NCI-H1694 treated with DMSO at 0.1 percent for 48 hours (cell line): ENCODE results near the gene GDAP2.
"Not testable (repeated sequence)": the region's sequence is repeated elsewhere in the genome, so short reads cannot be mapped to it uniquely, and the experiment has no call there.

ENCODE experiments used
- DNase-seq: peaks from one replicate; lab custom pipeline; 2025; lab: John Stamatoyannopoulos, UW

GDAP2 gene, protein sequence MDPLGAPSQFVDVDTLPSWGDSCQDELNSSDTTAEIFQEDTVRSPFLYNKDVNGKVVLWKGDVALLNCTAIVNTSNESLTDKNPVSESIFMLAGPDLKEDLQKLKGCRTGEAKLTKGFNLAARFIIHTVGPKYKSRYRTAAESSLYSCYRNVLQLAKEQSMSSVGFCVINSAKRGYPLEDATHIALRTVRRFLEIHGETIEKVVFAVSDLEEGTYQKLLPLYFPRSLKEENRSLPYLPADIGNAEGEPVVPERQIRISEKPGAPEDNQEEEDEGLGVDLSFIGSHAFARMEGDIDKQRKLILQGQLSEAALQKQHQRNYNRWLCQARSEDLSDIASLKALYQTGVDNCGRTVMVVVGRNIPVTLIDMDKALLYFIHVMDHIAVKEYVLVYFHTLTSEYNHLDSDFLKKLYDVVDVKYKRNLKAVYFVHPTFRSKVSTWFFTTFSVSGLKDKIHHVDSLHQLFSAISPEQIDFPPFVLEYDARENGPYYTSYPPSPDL

DNA sequence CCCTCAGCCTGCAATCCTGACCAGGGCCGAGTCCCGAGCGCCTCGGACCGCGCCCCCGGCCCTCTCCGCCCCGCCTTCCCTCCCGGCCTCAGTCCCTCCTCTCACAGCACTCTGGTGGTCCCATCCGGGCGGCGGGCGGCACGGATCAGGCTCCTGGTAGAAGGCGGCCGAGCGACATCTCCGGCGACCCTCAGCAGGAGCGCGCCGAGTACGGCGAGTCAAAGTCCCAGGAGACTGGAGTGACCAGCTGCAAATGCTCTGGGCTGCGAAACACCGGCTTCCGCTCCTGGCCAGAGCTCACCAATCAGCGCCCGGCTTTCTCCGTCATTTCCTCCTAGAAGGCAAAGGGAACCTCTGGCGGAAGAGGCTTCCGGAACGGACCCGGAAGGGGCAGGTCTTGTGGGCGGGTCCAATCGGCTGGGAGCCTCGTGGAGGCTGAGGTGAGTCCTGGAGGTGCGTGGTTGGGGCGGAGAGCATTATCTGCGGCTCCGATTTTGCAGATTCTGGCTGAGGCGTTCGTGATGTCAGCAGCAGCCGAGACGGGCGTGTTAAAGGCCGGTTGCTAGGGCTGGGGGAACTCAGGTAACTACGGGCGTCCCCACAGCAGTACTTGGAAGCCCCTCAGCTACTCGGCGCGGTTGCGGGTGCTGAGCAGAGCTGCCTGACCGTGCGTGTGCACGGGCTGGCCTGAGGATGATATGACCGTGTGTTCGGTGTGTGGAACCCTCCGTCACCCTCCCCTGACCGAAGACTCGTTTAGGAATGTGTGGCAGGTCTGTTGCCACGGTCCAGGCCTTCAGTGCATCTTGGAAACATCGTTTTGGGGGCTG lies at the start of gene GDAP2, which contains the start of gene WDR3:
GDAP2 (minus strand) TSS at position 279 of the 830 bp plus-strand sequence. CDS start 9,264 bp downstream, outside the sequence.
WDR3 (plus strand) TSS at position 397 of the 830 bp plus-strand sequence. CDS start 3,581 bp downstream, outside the sequence.
- peak; percentile 89 for DNase-seq

DNA sequence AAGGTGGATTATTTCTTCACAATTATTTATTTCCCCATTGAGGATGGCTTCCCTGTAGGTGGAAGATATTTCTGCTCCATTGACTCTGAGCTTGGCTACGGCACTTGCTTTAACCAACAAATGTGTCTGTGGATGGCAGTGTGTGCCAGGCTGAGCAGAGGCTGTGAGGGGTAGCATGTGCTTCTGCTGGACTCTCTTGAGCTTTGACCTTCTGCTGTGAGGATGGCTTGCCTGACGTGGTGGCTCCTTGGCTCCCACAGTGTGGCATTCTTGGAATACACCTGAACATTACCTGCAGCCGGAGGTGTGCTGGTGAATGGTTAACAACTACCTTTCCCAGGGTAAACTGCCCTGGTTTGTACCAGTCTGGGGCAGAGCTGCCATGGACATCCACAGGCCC lies 47.0 kb upstream of the GDAP2 start:
- DNase-seq, result no peak

DNA sequence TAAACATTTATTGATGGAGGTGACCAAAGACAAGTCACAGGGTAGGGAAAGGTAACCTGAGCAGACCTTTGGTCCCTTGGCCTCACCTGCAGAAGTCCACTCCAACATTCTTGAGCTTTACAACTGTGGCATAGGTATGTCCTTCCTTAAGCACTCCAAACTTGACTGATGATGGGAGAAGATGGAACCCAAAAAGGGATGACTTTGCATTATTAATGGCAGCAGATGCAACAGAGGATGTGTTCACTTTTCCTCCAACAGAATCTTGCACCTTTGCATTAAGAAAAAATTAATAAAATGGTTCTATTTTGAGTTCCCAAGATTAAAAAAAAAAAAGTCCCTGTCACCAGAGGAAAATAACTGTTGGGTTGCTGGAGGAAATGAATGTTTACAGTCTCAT lies 42.4 kb upstream of the GDAP2 start:
- DNase-seq, result no peak

DNA sequence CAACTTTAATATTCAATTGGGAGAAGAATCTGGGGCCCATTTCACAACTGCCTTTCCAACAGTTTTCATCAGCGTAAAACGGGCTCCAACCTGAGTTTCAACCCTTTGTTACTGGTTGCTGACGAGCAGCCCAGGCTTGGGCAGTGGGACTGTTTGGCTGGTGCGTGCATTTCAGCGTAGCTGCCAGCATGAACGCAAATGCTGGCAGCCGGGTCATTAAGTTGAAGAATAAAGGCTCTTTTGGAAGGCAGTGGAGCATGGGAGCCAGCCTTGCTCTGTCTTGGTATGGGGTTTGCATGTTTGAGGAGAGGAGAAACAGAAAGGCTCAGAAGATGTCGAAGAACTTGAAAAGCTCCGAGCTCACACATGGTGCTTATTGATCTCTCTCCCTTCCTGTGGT lies 40.8 kb upstream of the GDAP2 start:
- DNase-seq, result no peak

DNA sequence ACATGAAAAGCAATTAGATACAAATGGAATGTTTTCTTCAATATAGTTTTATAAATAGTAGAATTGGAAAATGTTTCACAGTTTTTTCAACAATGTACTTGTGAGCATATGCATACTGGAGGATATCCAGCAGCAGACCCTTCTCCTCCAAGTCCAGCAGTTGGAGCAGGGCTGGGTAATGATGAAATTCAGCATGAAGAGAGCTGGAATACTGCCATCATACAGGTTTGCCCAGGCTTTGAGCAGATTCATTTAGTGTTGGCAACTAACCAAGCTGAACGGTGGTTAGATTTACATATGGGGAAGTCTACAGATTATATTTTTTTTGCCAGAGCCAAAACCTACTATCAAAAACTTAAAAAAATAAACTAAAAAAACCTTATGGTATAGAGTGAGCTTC lies 38.5 kb upstream of the GDAP2 start:
- DNase-seq, result peak; percentile 91

DNA sequence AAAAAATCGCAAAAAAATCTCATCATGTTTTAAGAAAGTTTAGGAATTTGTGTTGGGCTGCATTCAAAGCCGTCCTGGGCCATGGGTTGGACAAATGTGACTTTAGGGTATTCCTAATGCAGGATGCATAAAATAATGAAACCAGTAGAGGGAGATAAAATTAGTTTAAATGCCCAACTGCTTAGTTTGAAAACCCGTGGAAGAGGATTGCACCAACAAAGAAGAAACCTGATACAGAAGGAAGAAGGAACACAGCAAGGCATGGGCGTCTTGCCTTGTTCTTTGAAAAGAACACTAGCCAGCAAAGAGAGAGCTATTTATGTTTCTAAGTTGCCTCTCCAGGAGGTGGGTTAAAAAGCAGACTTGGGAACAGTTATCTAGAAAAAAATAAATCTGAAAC lies 38.1 kb upstream of the GDAP2 start:
- peak; percentile 72 for DNase-seq

DNA sequence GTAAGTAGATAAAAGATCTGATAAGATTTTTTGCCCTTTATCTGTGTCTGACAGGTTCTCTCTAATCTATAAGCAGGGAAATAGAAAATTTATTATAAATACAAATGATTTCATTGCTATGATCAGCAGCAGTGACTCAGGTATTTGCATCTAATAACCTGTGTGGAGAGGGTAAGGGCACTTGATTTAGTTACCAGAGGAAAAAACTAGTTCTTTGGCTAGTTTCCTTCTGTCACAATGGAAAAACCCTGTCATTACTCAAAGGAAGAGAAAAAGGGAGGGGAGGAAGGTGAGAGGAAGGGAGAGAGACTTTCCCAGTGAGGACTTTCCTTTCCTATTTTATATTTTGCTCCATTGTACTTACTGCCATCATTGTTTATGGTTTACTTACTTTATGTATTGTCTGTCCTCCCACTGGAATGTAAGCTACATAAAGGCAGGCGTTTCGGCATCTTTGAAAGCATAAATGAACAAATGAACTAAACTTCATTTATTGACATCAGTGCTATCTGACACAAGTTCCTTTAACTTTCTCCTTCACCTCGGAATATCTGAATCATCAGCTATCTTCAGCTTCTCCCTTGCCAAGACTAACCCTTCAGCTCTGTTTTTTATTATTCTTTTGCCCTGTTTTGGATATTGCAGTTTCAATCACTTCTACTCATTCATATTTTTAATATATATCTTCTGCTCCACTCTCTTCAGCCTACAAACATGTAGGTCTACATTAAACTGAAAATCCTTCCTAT lies 35.0 kb upstream of the GDAP2 start:
- DNase-seq, result no peak

DNA sequence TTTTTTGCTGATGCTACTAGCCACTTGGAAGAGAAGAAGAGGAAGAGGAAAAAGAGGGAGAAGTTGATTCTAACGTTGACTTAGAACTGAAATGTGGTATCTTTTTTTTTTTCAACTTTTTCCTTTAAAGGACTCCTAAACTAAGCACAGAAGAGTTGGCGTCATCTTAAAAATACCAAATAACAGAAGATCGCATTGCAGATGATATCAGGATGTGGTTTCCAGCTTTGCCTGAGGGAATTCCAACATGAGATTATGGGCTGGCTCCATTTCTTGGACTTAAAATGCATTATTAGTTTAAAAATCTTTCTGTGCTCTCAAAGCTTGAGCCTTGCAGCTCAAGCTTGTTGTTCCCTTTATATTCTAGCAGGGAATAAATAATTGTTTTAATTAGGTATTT lies 29.9 kb upstream of the GDAP2 start:
- DNase-seq, result no peak

DNA sequence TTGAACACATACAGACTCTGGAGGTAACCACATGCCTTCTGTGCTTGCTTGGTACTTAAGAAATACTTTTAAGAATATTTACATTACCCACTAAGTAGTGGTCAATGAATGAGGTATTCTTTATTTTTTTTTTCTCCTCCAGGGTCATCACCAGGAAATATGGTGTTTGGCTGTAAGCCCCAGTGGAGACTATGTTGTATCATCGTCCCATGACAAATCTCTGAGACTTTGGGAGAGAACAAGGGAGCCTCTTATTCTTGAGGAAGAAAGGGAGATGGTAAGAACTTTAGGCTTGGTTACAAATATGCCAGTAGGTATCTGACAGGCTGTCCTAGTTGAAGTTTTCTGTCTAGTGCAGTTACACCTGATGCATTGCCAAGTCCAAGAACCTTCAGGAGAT lies 23.0 kb upstream of the GDAP2 start:
- DNase-seq, result no peak

DNA sequence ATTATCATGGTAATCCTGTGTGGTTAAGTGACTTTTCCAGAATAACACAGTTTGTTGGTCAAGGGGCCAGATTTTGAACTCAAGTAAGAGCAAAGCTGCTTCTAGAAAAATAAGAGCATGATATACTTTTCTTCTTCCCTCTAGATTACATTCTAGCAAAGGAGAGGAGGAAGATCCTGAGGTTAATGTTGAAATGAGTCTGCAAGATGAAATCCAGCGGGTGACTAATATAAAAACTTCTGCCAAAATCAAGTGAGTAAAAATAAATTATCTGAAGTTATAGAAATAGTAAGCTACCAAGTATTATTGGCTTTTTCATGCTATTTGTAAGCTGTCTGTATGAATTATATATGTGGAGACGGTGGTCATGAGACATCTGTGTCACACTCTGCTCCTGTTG lies 12.9 kb upstream of the GDAP2 start:
- no peak for DNase-seq

DNA sequence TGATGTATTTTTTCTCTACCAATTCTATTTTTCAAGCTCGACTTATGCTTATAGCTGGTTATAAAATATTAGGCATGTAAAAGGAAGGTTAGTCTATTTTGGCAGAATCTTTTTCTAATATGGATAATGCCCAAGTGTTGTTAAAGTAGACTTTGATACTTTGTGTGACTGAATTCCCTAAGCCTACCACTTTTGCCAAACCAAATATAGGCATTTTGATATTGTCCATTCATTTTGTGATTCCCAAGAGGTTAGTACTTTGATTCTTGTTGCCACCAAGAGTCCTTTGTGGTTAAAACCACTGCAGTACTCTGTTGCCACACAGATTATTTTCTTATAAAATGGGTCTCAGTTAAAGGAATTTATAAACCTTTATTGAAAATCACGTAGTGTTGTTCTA lies 4.3 kb upstream of the GDAP2 start:
- DNase-seq, result no peak

DNA sequence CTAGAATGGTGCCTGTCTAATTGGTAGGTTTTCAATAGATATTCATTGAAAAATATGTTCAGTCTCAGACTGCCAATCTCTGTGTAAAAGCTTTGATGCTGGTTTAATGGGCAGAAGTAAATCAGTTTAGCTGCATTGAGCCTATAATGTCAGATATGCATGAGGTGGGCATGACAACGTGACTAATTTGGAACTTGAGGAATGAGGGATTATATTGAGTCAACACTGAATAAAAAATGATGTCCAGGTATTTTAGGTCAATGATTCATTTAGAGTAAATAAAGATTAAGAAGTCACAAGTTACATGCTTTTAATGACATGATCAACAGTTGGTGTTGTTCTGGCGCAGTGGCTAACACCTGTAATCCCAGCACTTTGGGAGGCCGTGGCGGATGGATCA lies 3.2 kb upstream of the GDAP2 start:
- DNase-seq, result no peak

DNA sequence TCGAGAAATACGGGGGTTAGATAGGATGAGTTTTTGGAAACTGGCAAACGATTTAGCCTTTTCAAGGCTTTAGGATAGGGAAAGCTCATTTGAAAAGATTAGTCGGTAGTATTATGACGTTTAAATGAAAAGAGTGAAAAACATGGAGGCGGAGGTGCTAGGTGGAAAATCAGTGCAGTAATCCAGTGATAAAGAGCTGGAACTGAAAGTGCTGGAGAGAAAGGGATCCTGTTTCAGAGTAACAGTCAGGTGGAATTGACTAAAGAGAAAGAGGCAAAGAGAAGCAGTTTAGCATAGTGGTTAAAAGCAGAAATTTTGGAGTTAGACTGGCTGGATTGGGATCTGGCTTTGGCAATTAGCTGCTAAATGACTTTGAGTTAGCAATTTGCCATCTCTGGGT lies 1.1 kb upstream of the GDAP2 start:
- no peak for DNase-seq

DNA sequence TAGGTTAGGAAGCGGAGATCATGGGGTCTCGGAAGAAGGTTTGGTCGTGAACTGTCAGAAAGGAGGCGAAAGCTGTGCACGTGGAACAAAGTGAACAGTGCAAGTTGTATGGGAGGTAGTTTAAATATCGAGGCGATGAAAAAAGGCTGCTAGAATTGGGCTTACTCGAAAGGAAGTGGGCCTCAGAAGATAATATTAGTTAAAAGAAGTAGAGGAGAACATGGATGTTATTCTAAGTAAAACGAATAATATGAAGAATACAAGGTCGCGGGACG lies 689 bp upstream of the GDAP2 start:
- DNase-seq, result no peak

DNA sequence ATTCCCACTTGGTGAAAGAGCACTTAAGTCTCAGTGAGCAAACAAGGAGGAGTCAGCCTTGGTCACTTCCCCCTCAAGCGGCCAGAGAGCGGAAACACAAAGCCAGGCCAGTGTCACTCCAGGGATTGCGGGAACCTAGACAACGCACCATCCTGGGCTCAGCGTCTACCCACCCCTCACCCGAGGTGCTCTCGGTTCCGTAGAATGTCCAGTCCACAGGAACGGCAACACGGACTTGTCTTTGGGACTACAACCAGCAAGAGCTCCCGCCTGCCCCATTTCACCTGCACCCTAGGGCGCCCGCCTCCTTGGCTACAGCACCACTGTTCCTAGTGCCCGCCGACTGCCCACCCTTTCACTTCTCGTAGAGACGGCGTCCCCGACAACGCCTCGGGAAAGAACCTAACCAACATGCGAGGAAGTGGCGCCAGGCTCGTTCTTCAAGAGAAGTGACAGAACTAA lies 509 bp downstream of the GDAP2 start:
- DNase-seq, result no peak

DNA sequence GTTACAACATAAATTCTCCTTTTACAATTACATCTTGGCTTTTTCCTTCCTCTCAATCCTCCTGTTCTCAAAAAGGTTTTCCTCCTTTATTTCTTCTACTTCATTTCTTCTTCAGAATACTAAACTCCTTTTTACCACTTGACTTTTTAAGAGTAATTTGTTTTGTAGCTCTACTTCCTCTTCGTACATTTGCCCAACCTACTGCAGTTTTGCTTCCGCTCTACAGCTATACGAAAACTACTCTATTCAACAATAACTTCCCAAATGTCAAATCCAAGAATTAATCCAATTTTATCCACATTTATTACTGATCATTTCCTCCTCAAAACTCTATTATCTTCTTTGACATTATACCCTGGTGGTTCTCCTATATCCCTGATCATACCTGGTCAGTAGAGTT lies 3.4 kb downstream of the GDAP2 start:
- DNase-seq, result no peak

DNA sequence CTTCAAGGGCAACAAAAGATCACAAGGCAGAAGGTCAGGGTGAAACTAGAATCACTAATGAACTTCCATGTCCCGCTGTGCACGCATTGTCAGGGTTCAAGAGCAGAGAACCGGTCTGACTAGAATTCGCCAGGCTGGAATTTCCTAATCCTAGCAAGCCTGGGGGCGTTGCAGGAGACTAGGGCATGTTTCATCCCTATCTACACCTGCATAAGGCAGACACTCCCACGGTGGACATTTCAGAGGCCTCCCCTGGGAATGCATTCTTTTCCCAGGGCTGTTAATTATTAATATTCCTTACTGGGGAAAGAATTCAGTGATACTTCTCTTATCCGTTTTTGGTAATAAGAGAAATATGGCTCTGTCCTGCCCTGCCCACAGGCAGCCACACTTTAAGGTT lies 6.7 kb downstream of the GDAP2 start:
- not testable (repeated sequence) for DNase-seq

DNA sequence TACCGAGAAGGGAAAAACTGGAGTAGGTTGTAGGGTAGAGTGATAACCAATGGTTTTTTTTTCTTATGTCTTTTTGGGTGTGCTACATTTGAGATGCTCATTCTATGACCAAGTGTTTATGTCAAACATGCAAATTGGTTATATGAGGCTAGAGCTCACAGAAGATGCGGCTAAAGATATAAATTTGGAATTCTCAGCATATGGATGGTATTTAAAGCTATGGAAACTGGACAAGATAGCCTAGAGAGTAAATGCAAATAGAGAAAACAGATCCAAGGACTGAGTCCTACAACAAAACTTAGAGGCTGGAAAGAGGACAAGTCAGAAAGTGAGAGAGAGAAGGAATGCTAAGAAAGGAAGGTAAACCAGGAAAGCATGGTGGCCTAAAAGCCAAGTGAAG lies 7.4 kb downstream of the GDAP2 start:
- no peak for DNase-seq

DNA sequence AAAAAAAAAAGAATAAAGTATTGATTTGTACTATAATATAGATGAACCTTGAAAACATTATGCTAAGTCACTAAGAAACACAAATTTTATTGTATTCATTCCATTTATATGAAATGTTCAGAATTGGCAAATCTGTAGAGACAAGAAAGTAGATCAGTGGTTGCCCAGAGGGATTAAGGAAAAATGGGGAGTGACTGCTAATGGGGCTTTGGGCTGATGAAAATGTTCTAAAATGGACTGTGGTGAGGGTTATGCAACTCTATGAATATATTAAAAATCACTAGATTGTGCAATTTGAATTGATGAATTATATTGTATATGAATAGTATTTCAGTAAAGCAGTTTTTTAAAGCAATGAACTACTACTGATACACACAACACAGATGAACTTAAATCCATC lies 10.0 kb downstream of the GDAP2 start:
- no peak for DNase-seq

DNA sequence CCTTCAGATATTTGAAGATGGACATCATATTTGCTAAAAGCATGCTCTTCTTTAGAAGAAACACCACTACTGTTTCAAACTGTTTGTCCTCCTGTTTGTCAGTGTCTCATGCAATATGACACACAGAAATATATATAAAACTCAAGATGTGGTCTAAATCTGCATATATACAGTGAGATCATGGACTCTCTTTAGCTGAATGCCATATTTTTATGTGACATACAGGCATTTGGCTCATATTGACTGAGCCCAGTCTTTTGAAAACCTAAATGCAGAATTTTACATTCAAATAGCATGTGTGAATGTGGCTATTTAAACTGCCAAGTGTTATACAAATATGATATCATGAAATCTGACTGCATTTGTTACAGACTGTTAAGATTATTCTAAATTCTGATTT lies 18.4 kb downstream of the GDAP2 start:
- DNase-seq, result no peak

DNA sequence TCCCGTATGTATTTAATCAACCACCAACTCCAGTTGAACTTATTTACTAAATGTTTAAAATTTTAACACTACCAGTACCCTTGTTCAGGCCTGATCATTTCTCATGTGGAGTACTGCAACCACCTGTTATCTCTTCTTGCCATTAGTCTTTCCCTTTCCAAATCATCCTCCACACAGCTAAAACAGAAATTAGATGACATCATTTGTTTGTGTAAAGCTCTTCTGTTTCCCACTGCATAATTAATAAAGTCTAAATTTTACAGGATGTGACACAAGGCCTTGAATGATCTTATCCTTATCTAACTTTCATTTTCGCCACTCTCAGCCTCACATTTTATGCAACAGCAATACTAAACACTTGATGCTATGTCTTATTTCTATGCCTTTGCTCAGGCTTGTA lies 24.4 kb downstream of the GDAP2 start:
- DNase-seq, result no peak

DNA sequence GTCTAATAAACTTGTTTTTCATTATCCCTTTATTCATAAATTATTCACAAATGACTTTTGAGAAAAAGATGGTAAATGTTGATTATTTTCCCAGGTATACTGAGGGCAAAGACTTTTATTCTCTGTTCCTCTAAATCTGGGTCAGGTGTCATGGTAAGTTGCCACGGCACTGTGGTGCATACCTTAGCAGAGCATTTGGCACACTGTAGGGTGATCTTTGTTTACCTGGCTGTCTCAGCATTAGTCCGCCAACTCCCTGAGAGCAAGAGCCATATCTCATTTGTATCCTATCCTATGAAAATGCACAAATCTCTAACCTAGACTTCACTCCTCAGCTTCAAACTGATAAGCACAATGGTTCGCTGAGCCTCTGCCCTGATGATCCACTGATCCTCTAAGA lies 24.9 kb downstream of the GDAP2 start:
- DNase-seq, result no peak

DNA sequence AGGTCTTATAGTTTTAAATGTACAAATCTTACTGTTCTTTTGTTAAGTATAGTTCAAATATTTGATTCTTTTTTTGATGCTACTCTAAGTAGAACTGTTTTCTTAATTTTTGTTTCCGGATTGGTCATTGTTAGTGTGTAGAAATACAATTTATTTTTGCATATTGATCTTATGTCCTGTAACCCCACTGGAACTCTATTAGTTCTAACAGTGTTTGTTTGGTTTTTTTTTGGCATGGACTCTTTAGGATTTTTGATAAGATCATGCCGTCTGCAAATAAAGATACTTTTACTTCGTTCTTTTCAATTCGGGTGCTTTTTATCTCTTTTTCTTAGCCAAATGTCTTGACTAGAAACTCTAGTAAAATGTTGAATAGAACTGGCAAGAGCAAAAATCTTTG lies 26.5 kb downstream of the GDAP2 start:
- no peak for DNase-seq
